ENCODE measurements around the gene C9orf72.

Gene C9orf72

GRCh38 chr9:27599102-27599869 is 26.0 kb upstream of the C9orf72 start:
- WGBS, 2 donors (ENCODE audit: extremely low coverage in 2 of 2, insufficient read length in 2 of 2, insufficient replicate concordance in 1 of 2): no CpG with 5 or more reads among the region's 6 CpGs
- H2BK12ac ChIP-seq (ENCODE audit: low read length): no peak overlapping the region
- no peak for DNase-seq (ENCODE audit: low spot score)

GRCh38 chr9:27595733-27596132 is 22.5 kb upstream of the C9orf72 start:
- Histone ChIP-seq H3K9me3 (replicated peaks in 1 of 2; ENCODE audit: control insufficient read depth in 2 of 2, insufficient read depth in 1 of 2, low read depth in 1 of 2, low read length in 2 of 2) (peaks cover 0 to 5% of the 10 kb centered on the region in 2 donors), H2AK5ac (ENCODE audit: low read depth, low read length) (peak overlapping the region; percentile 53), H3K79me1 (ENCODE audit: low read depth, low read length) (no peaks in the 10 kb centered on the region), H3K18ac (ENCODE audit: low read length) (no peak overlapping the region), H4K91ac (ENCODE audit: low read depth, low read length, poor library complexity) (no peak overlapping the region), H2BK15ac (ENCODE audit: low read length) (peak overlapping the region; percentile 62), H3K4me2 (ENCODE audit: insufficient read depth, low read length, poor library complexity, severe bottlenecking) (no peak overlapping the region), H3K4ac (ENCODE audit: low read length) (no peak overlapping the region), H3K27ac (replicated peaks; ENCODE audit: low read length) (no peak overlapping the region), H3K4me1 (ENCODE audit: control insufficient read depth in 2 of 2, insufficient read depth in 1 of 2, low read depth in 1 of 2, low read length in 2 of 2) (peaks cover 0 to 2% of the 10 kb centered on the region in 2 donors), H4K8ac (ENCODE audit: low read depth, low read length) (peak overlapping the region; percentile 53), H3K36me3 (replicated peaks in 1 of 2; ENCODE audit: control insufficient read depth in 2 of 2, insufficient read depth in 2 of 2, low read length in 2 of 2) (no peaks in the 10 kb centered on the region), H3K14ac (ENCODE audit: low read length) (peak overlapping the region; percentile 39), H3K4me3 (ENCODE audit: low read length in 2 of 2) (no peak overlapping the region), H2AFZ (ENCODE audit: low read length) (peak overlapping the region; percentile 21), H3K9ac (ENCODE audit: low read depth, low read length, poor library complexity) (peak overlapping the region; percentile 38), H2BK5ac (ENCODE audit: low read length) (peak overlapping the region; percentile 62), H3K23ac (ENCODE audit: low read depth, low read length, poor library complexity) (no peak overlapping the region), H2BK120ac (ENCODE audit: low read depth, low read length) (no peak overlapping the region), H2BK12ac (ENCODE audit: low read length) (no peak overlapping the region), H3K27me3 (ENCODE audit: control insufficient read depth in 3 of 3, insufficient read depth in 3 of 3, low read depth in 1 of 3, low read length in 3 of 3) (no peaks in the 10 kb centered on the region)
- DNase-seq (ENCODE audit: low spot score): no peak
- no CpG with 5 or more reads among the region's 13 CpGs for WGBS, 2 donors (ENCODE audit: extremely low coverage in 2 of 2, insufficient read length in 2 of 2, insufficient replicate concordance in 1 of 2)

More at GRCh38 chr9:27599102-27599869, 26.0 kb upstream of the C9orf72 start:
- no peak overlapping the region for H2BK5ac ChIP-seq (ENCODE audit: low read length)
- no peak overlapping the region for H3K4ac ChIP-seq (ENCODE audit: low read length)
- H3K18ac ChIP-seq (ENCODE audit: low read length): no peak overlapping the region
- no peaks in the 10 kb centered on the region for H3K36me3 ChIP-seq (replicated peaks in 1 of 2; ENCODE audit: control insufficient read depth in 2 of 2, insufficient read depth in 2 of 2, low read length in 2 of 2)
- H2AFZ ChIP-seq (ENCODE audit: low read length): no peak overlapping the region
- H4K91ac ChIP-seq (ENCODE audit: low read depth, low read length, poor library complexity): no peak overlapping the region
- no peaks in the 10 kb centered on the region for H3K79me1 ChIP-seq (ENCODE audit: low read depth, low read length)
- no peak overlapping the region for H4K8ac ChIP-seq (ENCODE audit: low read depth, low read length)
- H3K9ac ChIP-seq (ENCODE audit: low read depth, low read length, poor library complexity): no peak overlapping the region
- H3K14ac ChIP-seq (ENCODE audit: low read length): no peak overlapping the region
- no peaks in the 10 kb centered on the region for H3K27me3 ChIP-seq (ENCODE audit: control insufficient read depth in 3 of 3, insufficient read depth in 3 of 3, low read depth in 1 of 3, low read length in 3 of 3)
- H3K4me2 ChIP-seq (ENCODE audit: insufficient read depth, low read length, poor library complexity, severe bottlenecking): no peak overlapping the region
- peaks cover 0 to 2% of the 10 kb centered on the region in 2 donors for H3K4me1 ChIP-seq (ENCODE audit: control insufficient read depth in 2 of 2, insufficient read depth in 1 of 2, low read depth in 1 of 2, low read length in 2 of 2)
- H3K9me3 ChIP-seq (replicated peaks in 1 of 2; ENCODE audit: control insufficient read depth in 2 of 2, insufficient read depth in 1 of 2, low read depth in 1 of 2, low read length in 2 of 2): no peaks in the 10 kb centered on the region
- H3K4me3 ChIP-seq (ENCODE audit: low read length in 2 of 2): no peak overlapping the region
- H2BK15ac ChIP-seq (ENCODE audit: low read length): no peak overlapping the region
- H2AK5ac ChIP-seq (ENCODE audit: low read depth, low read length): no peak overlapping the region
- H3K23ac ChIP-seq (ENCODE audit: low read depth, low read length, poor library complexity): no peak overlapping the region
- no peak overlapping the region for H2BK120ac ChIP-seq (ENCODE audit: low read depth, low read length)
- no peak overlapping the region for H3K27ac ChIP-seq (replicated peaks; ENCODE audit: low read length)

GRCh38 chr9:27591672-27592071 is 18.4 kb upstream of the C9orf72 start:
- H3K4me1 ChIP-seq (ENCODE audit: control insufficient read depth in 2 of 2, insufficient read depth in 1 of 2, low read depth in 1 of 2, low read length in 2 of 2): no peaks in the 10 kb centered on the region
- H3K79me1 ChIP-seq (ENCODE audit: low read depth, low read length): no peaks in the 10 kb centered on the region
- no peak overlapping the region for H2BK5ac ChIP-seq (ENCODE audit: low read length)
- H4K8ac ChIP-seq (ENCODE audit: low read depth, low read length): no peak overlapping the region
- no peak overlapping the region for H3K14ac ChIP-seq (ENCODE audit: low read length)
- no peak overlapping the region for H2BK12ac ChIP-seq (ENCODE audit: low read length)
- H3K4me2 ChIP-seq (ENCODE audit: insufficient read depth, low read length, poor library complexity, severe bottlenecking): no peak overlapping the region
- DNase-seq (ENCODE audit: low spot score): no peak
- H3K23ac ChIP-seq (ENCODE audit: low read depth, low read length, poor library complexity): no peak overlapping the region
- no peak overlapping the region for H2AFZ ChIP-seq (ENCODE audit: low read length)
- H4K91ac ChIP-seq (ENCODE audit: low read depth, low read length, poor library complexity): no peak overlapping the region
- H2BK15ac ChIP-seq (ENCODE audit: low read length): no peak overlapping the region
- peaks cover 0 to 21% of the 10 kb centered on the region in 2 donors for H3K9me3 ChIP-seq (replicated peaks in 1 of 2; ENCODE audit: control insufficient read depth in 2 of 2, insufficient read depth in 1 of 2, low read depth in 1 of 2, low read length in 2 of 2)
- no peak overlapping the region for H3K27ac ChIP-seq (replicated peaks; ENCODE audit: low read length)
- no peak overlapping the region for H2BK120ac ChIP-seq (ENCODE audit: low read depth, low read length)
- no peak overlapping the region for H3K4ac ChIP-seq (ENCODE audit: low read length)
- H2AK5ac ChIP-seq (ENCODE audit: low read depth, low read length): no peak overlapping the region
- no peaks in the 10 kb centered on the region for H3K36me3 ChIP-seq (replicated peaks in 1 of 2; ENCODE audit: control insufficient read depth in 2 of 2, insufficient read depth in 2 of 2, low read length in 2 of 2)
- H3K18ac ChIP-seq (ENCODE audit: low read length): no peak overlapping the region
- no peak overlapping the region for H3K4me3 ChIP-seq (ENCODE audit: low read length in 2 of 2)
- no peak overlapping the region for H3K9ac ChIP-seq (ENCODE audit: low read depth, low read length, poor library complexity)
- WGBS, 2 donors (ENCODE audit: extremely low coverage in 2 of 2, insufficient read length in 2 of 2, insufficient replicate concordance in 1 of 2): no CpG with 5 or more reads among the region's 3 CpGs
- no peaks in the 10 kb centered on the region for H3K27me3 ChIP-seq (ENCODE audit: control insufficient read depth in 3 of 3, insufficient read depth in 3 of 3, low read depth in 1 of 3, low read length in 3 of 3)

- Histone ChIP-seq H4K8ac (ENCODE audit: low read depth, low read length) (no peak overlapping the region), H3K18ac (ENCODE audit: low read length) (no peak overlapping the region), H3K36me3 (replicated peaks in 1 of 2; ENCODE audit: control insufficient read depth in 2 of 2, insufficient read depth in 2 of 2, low read length in 2 of 2) (no peaks in the 10 kb centered on the region), H3K27me3 (ENCODE audit: control insufficient read depth in 3 of 3, insufficient read depth in 3 of 3, low read depth in 1 of 3, low read length in 3 of 3) (no peaks in the 10 kb centered on the region), H2BK5ac (ENCODE audit: low read length) (no peak overlapping the region), H3K4me3 (ENCODE audit: low read length in 2 of 2) (no peak overlapping the region), H3K4me1 (ENCODE audit: control insufficient read depth in 2 of 2, insufficient read depth in 1 of 2, low read depth in 1 of 2, low read length in 2 of 2) (no peaks in the 10 kb centered on the region), H2BK120ac (ENCODE audit: low read depth, low read length) (no peak overlapping the region), H4K91ac (ENCODE audit: low read depth, low read length, poor library complexity) (no peak overlapping the region), H3K9me3 (replicated peaks in 1 of 2; ENCODE audit: control insufficient read depth in 2 of 2, insufficient read depth in 1 of 2, low read depth in 1 of 2, low read length in 2 of 2) (peaks cover 0 to 21% of the 10 kb centered on the region in 2 donors), H2AFZ (ENCODE audit: low read length) (no peak overlapping the region), H3K27ac (replicated peaks; ENCODE audit: low read length) (no peak overlapping the region), H3K79me1 (ENCODE audit: low read depth, low read length) (no peaks in the 10 kb centered on the region), H2BK12ac (ENCODE audit: low read length) (no peak overlapping the region), H3K4ac (ENCODE audit: low read length) (no peak overlapping the region), H3K4me2 (ENCODE audit: insufficient read depth, low read length, poor library complexity, severe bottlenecking) (no peak overlapping the region), H3K23ac (ENCODE audit: low read depth, low read length, poor library complexity) (no peak overlapping the region), H3K9ac (ENCODE audit: low read depth, low read length, poor library complexity) (no peak overlapping the region), H3K14ac (ENCODE audit: low read length) (no peak overlapping the region), H2BK15ac (ENCODE audit: low read length) (no peak overlapping the region), H2AK5ac (ENCODE audit: low read depth, low read length) (no peak overlapping the region)
- WGBS, 2 donors (ENCODE audit: extremely low coverage in 2 of 2, insufficient read length in 2 of 2, insufficient replicate concordance in 1 of 2): no CpG with 5 or more reads among the region's 2 CpGs
- no peak for DNase-seq (ENCODE audit: low spot score)
These were observed 17.8 kb upstream of the C9orf72 start for GRCh38 chr9:27591093-27591492.
